NB4 (cell line): ENCODE results near the gene DIAPH3.

Experiments
- DNase-seq: peaks from one replicate; pipeline ENCODE4 v3.0.0; 2010; ENCODE audit warnings: low read depth
- H3K4me3 ChIP-seq: one replicate; pipeline ENCODE4 v1.5.1; 2011; ENCODE audit warnings: mild to moderate bottlenecking, low read depth, low read length, moderate library complexity
- CTCF ChIP-seq: IDR thresholded peaks from one replicate; pipeline ENCODE4 v1.5.1; 2012; ENCODE audit warnings: low read depth, low read length
- MAX ChIP-seq: IDR thresholded peaks from 2 replicates; pipeline ENCODE4 v1.6.1; 2011; ENCODE audit warnings: low read depth, low read length
- MYC ChIP-seq: IDR thresholded peaks from 2 replicates; pipeline ENCODE4 v1.6.1; 2011; ENCODE audit warnings: low read depth, low read length
- POLR2A ChIP-seq: IDR thresholded peaks from 2 replicates; pipeline ENCODE4 v1.6.1; 2011; ENCODE audit warnings: mild to moderate bottlenecking; ENCODE audit not compliant: insufficient read length; ENCODE audit errors: extremely low read depth

Gene DIAPH3

GRCh38 chr13:59625111-59625510 is 538.6 kb downstream of the DIAPH3 start:
- no peak for TF ChIP-seq MAX
- no peak for TF ChIP-seq MYC
- TF ChIP-seq CTCF, result no peak
- TF ChIP-seq POLR2A, result no peak
- no peak overlapping the region for H3K4me3 ChIP-seq
- no peak for DNase-seq

- H3K4me3 ChIP-seq, result no peak overlapping the region
- TF ChIP-seq MAX (no peak), POLR2A (no peak), CTCF (no peak), MYC (no peak)
- no peak for DNase-seq
These were observed 540.4 kb downstream of the DIAPH3 start for GRCh38 chr13:59623206-59623915.

- TF ChIP-seq CTCF (no peak), MAX (no peak), MYC (no peak), POLR2A (no peak)
- no peak overlapping the region for H3K4me3 ChIP-seq
- no peak for DNase-seq
These were observed 542.0 kb downstream of the DIAPH3 start for GRCh38 chr13:59621773-59622172.
